Nephron (organoid): Measurements from ENCODE around the gene HS6ST2.
A peak's percentile ranks its signal among the peaks of the same experiment; 100 is the strongest.
"Not testable (repeated sequence)": the region's sequence is repeated elsewhere in the genome, so short reads cannot be mapped to it uniquely, and the experiment has no call there.

Experiments
- H3K27ac Mint-ChIP-seq, 3 experiments: 2 replicates each; pipeline ENCODE4 v1.8.0; 2020; ENCODE audit warnings: mixed read lengths in 3 of 3, mild to moderate bottlenecking in 2 of 3, moderate library complexity in 1 of 3
- H3K27me3 Mint-ChIP-seq: 2 replicates; pipeline ENCODE4 v1.8.0; 2021; ENCODE audit warnings: low read depth, mild to moderate bottlenecking, moderate library complexity, mixed read lengths
- H3K36me3 Mint-ChIP-seq: 2 replicates; pipeline ENCODE4 v1.8.0; 2020; ENCODE audit warnings: low read depth, mixed read lengths
- H3K4me1 Mint-ChIP-seq: 2 replicates; pipeline ENCODE4 v1.8.0; 2020; ENCODE audit warnings: mixed read lengths
- H3K4me3 Mint-ChIP-seq, 3 experiments: 2 replicates each; pipeline ENCODE4 v1.8.0; 2020; ENCODE audit warnings: mild to moderate bottlenecking in 3 of 3, mixed read lengths in 3 of 3, moderate library complexity in 2 of 3
- H3K9me3 Mint-ChIP-seq: 2 replicates; pipeline ENCODE4 v1.8.0; 2020; ENCODE audit warnings: mixed read lengths
- CTCF ChIP-seq, 3 experiments: fragments of 200-600 bp; sonication (generic); IDR thresholded peaks; one replicate each; pipeline ENCODE4 v1.5.0; 2021; ENCODE audit warnings: antibody characterized with exemption in 3 of 3; ENCODE audit not compliant: unreplicated experiment in 3 of 3

HS6ST2 gene

GRCh38 chrX:132954323-132954722 is 4.1 kb downstream of the HS6ST2 start:
- H3K36me3 Mint-ChIP-seq: no peaks in the 10 kb centered on the region
- peaks cover 48% of the 10 kb centered on the region for H3K4me1 Mint-ChIP-seq
- peak overlapping the region; percentile 5 to 50 (median 8) for H3K4me3 Mint-ChIP-seq
- peak overlapping the region in 1 of 3 experiments; percentile 39 for H3K27ac Mint-ChIP-seq
- H3K9me3 Mint-ChIP-seq: no peaks in the 10 kb centered on the region
- TF ChIP-seq CTCF (IDR thresholded peaks at IDR 0.05; ENCODE audit: unreplicated experiment in 3 of 3): no peak
- H3K27me3 Mint-ChIP-seq: peaks cover 40% of the 10 kb centered on the region

- Mint-ChIP-seq H3K9me3 (no peaks in the 10 kb centered on the region), H3K27ac (peak overlapping the region in 2 of 3 experiments; percentile 10 to 33), H3K4me1 (peaks cover 39% of the 10 kb centered on the region), H3K36me3 (no peaks in the 10 kb centered on the region), H3K27me3 (peaks cover 30% of the 10 kb centered on the region), H3K4me3 (peak overlapping the region in 1 of 3 experiments; percentile 21)
- TF ChIP-seq CTCF (IDR thresholded peaks at IDR 0.05; ENCODE audit: unreplicated experiment in 3 of 3): no peak
Measured at GRCh38 chrX:132953354-132953753, 5.1 kb downstream of the HS6ST2 start.

GRCh38 chrX:132948648-132949260 is 9.7 kb downstream of the HS6ST2 start:
- peak; percentile 8 to 45 (median 18) for TF ChIP-seq CTCF (IDR thresholded peaks at IDR 0.05; ENCODE audit: unreplicated experiment in 3 of 3)
- Mint-ChIP-seq H3K4me3 (no peak overlapping the region), H3K27me3 (peaks cover 11% of the 10 kb centered on the region), H3K27ac (peak overlapping the region in 1 of 3 experiments; percentile 16), H3K9me3 (peaks cover 10% of the 10 kb centered on the region), H3K36me3 (peaks cover 16% of the 10 kb centered on the region), H3K4me1 (peaks cover 17% of the 10 kb centered on the region)

- H3K4me3 Mint-ChIP-seq, H3K27me3 Mint-ChIP-seq, H3K27ac Mint-ChIP-seq, H3K4me1 Mint-ChIP-seq: not testable (repeated sequence)
- peaks cover 10% of the 10 kb centered on the region for H3K9me3 Mint-ChIP-seq
- peaks cover 16% of the 10 kb centered on the region for H3K36me3 Mint-ChIP-seq
Measured at GRCh38 chrX:132945055-132945599, 13.3 kb downstream of the HS6ST2 start.

GRCh38 chrX:132940727-132941327 is 17.6 kb downstream of the HS6ST2 start:
- no peak overlapping the region for H3K4me3 Mint-ChIP-seq
- peak; percentile 27 to 34 (median 31) for TF ChIP-seq CTCF (IDR thresholded peaks at IDR 0.05; ENCODE audit: unreplicated experiment in 3 of 3)
- H3K27me3 Mint-ChIP-seq: no peaks in the 10 kb centered on the region
- H3K4me1 Mint-ChIP-seq: peaks cover 9% of the 10 kb centered on the region
- peaks cover 19% of the 10 kb centered on the region for H3K9me3 Mint-ChIP-seq
- peaks cover 19% of the 10 kb centered on the region for H3K36me3 Mint-ChIP-seq
- peak overlapping the region in 1 of 3 experiments; percentile 53 for H3K27ac Mint-ChIP-seq

- Mint-ChIP-seq H3K4me1 (no peaks in the 10 kb centered on the region), H3K27me3 (no peaks in the 10 kb centered on the region), H3K27ac (no peak overlapping the region), H3K36me3 (peaks cover 10% of the 10 kb centered on the region), H3K4me3 (no peak overlapping the region), H3K9me3 (peaks cover 15% of the 10 kb centered on the region)
- TF ChIP-seq CTCF (IDR thresholded peaks at IDR 0.05; ENCODE audit: unreplicated experiment in 3 of 3): no peak
Measured at GRCh38 chrX:132933170-132933569, 25.3 kb downstream of the HS6ST2 start.
